HUES48 (cell line): Measurements from ENCODE around the gene MMP14.
A peak's percentile ranks its signal among the peaks of the same experiment; 100 is the strongest.
"Not testable (repeated sequence)": the region's sequence is repeated elsewhere in the genome, so short reads cannot be mapped to it uniquely, and the experiment has no call there.

Experiments used
- H3K27ac ChIP-seq: one replicate; pipeline ENCODE4 v1.7.0; 2013; ENCODE audit warnings: low read depth, low read length, inconsistent platforms
- H3K27me3 ChIP-seq: 2 replicates; pipeline ENCODE4 v1.6.1; 2013; ENCODE audit warnings: mild to moderate bottlenecking, low read length; ENCODE audit not compliant: control insufficient read depth, insufficient read depth
- H3K36me3 ChIP-seq: 2 replicates; pipeline ENCODE4 v1.6.1; 2013; ENCODE audit warnings: low read length; ENCODE audit not compliant: control insufficient read depth, insufficient read depth
- H3K4me1 ChIP-seq: 2 replicates; pipeline ENCODE4 v1.6.1; 2013; ENCODE audit warnings: mild to moderate bottlenecking, low read length; ENCODE audit not compliant: control insufficient read depth, insufficient read depth
- H3K4me3 ChIP-seq: 2 replicates; pipeline ENCODE4 v1.5.1; 2013; ENCODE audit warnings: mild to moderate bottlenecking, low read depth, low read length
- H3K9ac ChIP-seq: 2 replicates; pipeline ENCODE4 v1.6.1; 2013; ENCODE audit warnings: mild to moderate bottlenecking, low read depth, low read length, moderate library complexity
- H3K9me3 ChIP-seq: 2 replicates; pipeline ENCODE4 v1.6.1; 2013; ENCODE audit warnings: low read length; ENCODE audit not compliant: control insufficient read depth, insufficient read depth

The MMP14 gene

DNA sequence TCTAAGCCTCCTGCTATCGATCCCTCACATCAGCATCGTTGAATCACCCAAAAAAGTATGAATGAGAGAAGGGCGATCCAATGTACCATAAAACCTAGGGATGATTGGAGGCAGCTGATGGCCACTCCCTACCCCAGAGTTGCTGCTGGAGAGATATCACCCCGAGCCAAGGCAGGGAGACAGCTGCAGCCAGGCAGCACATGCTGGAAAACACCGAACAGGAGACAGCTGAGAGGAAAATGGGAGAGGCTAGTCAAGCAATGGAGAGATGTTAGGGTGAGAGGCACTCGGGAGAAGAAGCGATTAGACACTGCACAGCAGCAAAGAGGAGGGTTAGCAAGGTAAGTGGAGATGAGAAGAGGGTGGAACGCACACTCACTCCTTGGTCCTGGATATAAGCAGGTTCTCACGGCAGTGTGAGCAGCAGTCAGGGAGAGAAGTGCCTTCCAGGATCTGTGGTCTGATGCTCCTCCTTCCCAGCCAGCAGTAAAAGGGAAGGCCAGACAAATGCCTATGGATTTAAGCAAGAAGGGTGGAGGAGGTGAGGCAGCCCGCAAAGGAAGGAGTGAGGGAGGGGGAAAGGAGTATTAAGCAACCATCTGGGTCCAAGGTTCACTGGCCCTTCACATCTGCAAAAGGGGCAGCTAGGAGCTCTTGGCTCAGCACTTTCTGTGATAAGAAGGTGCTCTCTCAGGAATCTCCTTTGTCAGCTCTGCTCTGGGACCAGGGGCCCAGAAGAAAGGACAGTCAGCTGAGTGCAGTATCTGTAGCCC is 21.3 kb upstream of the MMP14 start, which contains the start of gene SLC7A7:
Gene SLC7A7, minus strand, starts transcription at position 495 of the 773 bp plus-strand sequence. CDS start 2,037 bp downstream, outside the sequence.
- no peaks in the 10 kb centered on the region for H3K9me3 ChIP-seq
- H3K4me1 ChIP-seq = peaks cover 28% of the 10 kb centered on the region
- no peaks in the 10 kb centered on the region for H3K36me3 ChIP-seq
- no peak within 1 kb of the TSS for H3K4me3 ChIP-seq
- H3K27me3 ChIP-seq = no peaks in the 10 kb centered on the region
- H3K9ac ChIP-seq = peak within 1 kb of the TSS; percentile 7; the same call in 1 of the 2 replicates
- H3K27ac ChIP-seq = peak within 1 kb of the TSS; percentile 60

DNA sequence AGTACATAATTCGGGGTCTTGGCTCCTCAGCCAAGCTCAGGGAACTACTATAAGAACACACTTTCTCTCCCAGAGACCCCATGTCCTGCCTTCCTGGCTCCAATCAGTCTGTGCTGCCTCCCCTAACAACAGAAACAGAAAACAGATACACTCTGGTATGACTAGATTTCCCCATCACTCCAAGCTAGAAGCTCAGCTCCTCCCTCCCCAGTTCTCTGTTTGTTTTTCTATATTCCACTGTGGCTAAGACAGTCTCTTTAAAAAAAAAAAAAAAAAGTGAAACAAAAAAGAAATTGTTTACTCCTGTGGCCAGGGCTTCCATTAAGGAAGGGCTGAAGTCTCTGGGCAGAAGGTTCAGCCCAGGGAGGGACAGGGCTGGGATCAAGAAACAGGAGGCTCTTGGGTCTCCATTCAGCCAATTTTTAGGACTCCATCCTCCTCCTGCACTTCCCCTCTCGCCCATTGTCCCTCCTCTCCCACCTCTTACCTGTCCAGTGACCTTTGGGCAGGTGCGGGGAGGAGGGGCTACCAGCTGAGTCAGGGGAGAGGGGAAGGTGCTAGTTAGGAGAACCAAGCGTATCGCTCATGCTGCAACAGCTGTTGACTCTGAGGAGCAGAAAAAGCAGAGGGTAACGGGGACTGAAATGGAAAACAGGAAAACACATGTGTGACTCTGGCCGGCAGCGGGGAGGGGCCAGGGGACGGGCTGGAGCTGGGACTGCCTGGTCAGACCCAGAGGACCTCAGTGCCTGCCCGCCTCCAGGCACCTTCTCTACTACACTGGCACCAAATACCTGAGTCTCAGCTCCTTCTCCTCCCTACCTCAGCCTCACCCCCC is 17.0 kb upstream of the MMP14 start:
- no peaks in the 10 kb centered on the region for H3K36me3 ChIP-seq
- peaks cover 44% of the 10 kb centered on the region for H3K4me1 ChIP-seq
- H3K9me3 ChIP-seq = no peaks in the 10 kb centered on the region
- no peak overlapping the region for H3K9ac ChIP-seq
- peak overlapping the region; percentile 48 for H3K27ac ChIP-seq
- peak overlapping the region; percentile 45 for H3K4me3 ChIP-seq
- 0 out of 2 replicates have a peak, but pooled peaks cover 5% of the 10 kb centered on the region for H3K27me3 ChIP-seq

DNA sequence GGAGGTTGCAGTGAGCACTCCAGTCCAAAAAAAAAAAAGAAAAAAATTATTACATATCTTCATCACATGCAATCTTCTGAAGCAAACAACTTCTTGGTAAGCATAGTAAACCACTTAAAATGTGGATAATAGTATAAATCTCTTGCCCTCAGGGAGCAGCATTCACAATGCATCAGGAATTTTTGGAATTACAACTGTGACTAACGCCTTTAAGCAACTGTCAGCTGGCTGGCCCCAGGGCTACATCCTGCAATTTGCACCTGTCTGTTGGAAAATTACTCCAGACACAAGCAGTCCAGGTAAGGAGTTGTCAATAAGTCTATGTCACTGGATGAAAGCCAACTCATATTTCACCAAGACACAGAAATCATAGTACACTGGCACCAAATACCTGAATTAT is 15.7 kb upstream of the MMP14 start:
- H3K27me3 ChIP-seq = 0 out of 2 replicates have a peak, but pooled peaks cover 5% of the 10 kb centered on the region
- peak overlapping the region; percentile 94 for H3K27ac ChIP-seq
- peaks cover 41% of the 10 kb centered on the region for H3K4me1 ChIP-seq
- H3K4me3 ChIP-seq = peak overlapping the region; percentile 84; the same call in 1 of the 2 replicates
- H3K9me3 ChIP-seq = no peaks in the 10 kb centered on the region
- H3K36me3 ChIP-seq = no peaks in the 10 kb centered on the region
- no peak overlapping the region for H3K9ac ChIP-seq

DNA sequence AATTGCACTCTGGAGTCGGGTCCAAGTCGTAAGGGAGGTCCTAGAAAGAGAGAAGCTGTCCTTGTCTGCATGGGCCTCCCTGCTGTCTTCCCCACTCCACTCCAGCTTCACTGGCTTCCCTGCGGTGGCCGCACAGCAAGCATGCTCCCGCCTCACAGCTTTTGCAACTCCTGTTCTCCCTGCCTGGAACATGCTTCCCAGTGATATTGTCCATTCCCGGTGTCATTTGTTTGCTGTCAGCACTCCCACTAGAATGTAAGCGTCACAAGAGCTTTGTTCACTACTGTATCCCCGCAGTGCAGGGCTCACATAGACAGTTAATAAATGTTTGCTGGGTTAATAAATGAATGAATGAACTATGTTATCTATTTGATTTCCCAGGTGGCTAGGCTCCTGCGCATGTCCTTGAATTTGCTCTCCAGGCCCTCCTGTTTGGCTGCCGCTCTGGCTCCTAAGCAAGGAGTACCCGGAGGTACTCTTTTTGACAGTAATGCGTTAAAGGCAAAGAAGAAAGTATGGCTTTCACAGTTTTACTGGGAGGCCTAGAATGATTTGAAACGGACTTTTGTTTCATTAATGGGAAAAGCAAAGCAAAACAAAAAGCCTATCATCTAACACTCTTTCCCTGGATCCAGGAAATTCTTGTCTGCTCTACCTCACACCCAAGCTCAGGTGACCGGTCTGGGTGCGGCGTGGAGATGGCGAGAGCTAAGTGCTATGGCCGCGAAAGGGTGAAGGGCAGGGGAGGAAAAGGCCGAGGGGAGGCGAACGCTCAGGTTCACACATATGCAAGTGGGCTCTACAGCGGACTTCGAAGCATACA is 15.0 kb upstream of the MMP14 start:
- Histone ChIP-seq H3K4me1 (peaks cover 39% of the 10 kb centered on the region), H3K9ac (peak overlapping the region; percentile 87), H3K36me3 (no peaks in the 10 kb centered on the region), H3K27me3 (0 out of 2 replicates have a peak, but pooled peaks cover 5% of the 10 kb centered on the region), H3K27ac (peak overlapping the region; percentile 94), H3K4me3 (peak overlapping the region; percentile 84), H3K9me3 (no peaks in the 10 kb centered on the region)

DNA sequence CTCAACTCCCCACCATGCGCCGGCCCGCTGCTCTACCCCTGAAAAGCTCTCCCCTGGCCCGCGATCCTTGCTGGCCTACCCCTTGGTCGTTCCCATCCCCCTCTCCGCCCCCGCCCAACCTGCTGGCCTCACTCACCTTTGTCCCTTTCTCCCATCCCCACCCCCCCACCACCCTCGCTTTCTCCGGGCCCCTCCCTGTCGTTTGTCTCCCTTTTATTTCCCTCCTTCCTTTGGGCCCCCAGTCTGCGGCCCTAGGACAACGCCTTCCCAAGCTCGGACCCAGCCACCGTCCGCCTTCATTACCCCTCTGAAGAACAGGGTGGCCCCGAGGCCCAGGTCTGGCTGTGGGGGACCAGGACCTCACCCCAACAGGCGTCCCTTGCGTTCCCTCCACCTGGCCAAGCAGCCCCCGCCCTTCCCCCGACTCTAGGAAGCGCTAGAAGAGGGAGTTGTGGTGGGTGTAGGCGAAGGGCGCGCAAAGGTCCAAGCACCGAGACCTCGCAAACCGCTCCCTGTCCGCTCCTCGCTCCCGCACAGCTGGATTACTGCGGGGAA is 14.3 kb upstream of the MMP14 start:
- peak overlapping the region; percentile 87 for H3K9ac ChIP-seq
- no peaks in the 10 kb centered on the region for H3K9me3 ChIP-seq
- peak overlapping the region; percentile 84 for H3K4me3 ChIP-seq
- H3K27me3 ChIP-seq = 0 out of 2 replicates have a peak, but pooled peaks cover 5% of the 10 kb centered on the region
- peak overlapping the region; percentile 94 for H3K27ac ChIP-seq
- no peaks in the 10 kb centered on the region for H3K36me3 ChIP-seq
- H3K4me1 ChIP-seq = peaks cover 39% of the 10 kb centered on the region

DNA sequence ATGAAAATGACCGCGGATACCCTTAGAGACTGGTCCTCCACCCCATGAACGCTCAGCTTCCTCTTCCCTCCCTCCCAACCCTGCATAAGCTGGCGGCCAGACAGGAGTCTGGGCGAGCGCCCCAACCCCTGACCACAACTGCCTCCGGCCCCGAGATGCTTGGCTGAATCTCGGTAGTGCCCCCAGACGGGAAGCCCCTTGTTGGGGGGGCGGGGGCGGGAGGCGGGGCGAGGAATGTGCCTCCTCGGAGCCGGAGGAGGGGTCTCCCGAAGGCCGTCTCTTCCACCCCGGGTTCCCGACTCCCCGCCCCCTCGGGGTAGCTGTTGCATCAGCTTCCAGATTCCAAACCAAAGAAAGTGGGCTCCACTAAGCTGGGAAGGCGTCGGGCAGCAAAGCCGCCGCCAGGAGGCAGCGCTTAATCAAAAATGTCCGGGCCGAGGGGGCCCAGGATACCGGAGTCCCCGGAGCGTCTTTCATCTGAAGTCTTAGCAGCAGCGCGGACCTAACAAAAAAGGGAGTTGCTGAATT is 13.8 kb upstream of the MMP14 start:
- Histone ChIP-seq H3K9me3 (no peaks in the 10 kb centered on the region), H3K36me3 (no peaks in the 10 kb centered on the region), H3K27me3 (0 out of 2 replicates have a peak, but pooled peaks cover 5% of the 10 kb centered on the region), H3K27ac (peak overlapping the region; percentile 94), H3K4me1 (peaks cover 39% of the 10 kb centered on the region), H3K4me3 (peak overlapping the region; percentile 84), H3K9ac (peak overlapping the region; percentile 87)

DNA sequence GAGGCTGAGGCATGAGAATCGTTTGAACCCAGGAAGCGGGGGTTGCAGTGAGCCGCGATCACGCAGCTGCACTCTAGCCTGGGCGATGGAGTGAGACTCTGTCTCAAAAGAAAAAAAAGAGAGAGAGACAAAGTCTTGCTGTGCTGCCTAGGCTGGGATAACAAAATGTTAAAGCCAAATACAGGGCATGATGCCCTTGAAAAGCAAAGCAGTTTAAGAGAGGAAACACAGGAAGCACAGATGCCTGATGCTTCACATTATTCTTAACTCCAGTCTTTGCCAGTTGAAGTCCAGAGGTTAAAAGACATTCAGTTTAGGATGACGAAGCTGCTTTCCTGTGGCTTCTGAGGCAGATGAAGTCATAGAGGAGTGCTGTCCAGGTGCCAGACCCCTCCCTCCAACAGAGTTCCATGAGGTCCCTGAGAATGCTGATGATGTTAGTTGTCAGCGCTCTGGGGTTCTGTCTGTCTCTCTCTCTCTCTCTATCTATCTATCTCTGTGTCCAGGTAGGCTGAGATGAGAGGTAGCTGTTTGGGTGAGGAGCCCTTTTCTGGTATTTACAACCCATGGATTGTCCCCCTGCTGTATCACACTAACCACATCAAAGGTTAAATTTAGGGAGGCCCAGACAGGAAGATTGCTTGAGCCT is 11.6 kb upstream of the MMP14 start:
- Histone ChIP-seq H3K27me3 (0 out of 2 replicates have a peak, but pooled peaks cover 5% of the 10 kb centered on the region), H3K9me3 (no peaks in the 10 kb centered on the region), H3K9ac (no peak overlapping the region), H3K4me1 (peaks cover 29% of the 10 kb centered on the region), H3K27ac (no peak overlapping the region), H3K36me3 (no peaks in the 10 kb centered on the region), H3K4me3 (no peak overlapping the region)

DNA sequence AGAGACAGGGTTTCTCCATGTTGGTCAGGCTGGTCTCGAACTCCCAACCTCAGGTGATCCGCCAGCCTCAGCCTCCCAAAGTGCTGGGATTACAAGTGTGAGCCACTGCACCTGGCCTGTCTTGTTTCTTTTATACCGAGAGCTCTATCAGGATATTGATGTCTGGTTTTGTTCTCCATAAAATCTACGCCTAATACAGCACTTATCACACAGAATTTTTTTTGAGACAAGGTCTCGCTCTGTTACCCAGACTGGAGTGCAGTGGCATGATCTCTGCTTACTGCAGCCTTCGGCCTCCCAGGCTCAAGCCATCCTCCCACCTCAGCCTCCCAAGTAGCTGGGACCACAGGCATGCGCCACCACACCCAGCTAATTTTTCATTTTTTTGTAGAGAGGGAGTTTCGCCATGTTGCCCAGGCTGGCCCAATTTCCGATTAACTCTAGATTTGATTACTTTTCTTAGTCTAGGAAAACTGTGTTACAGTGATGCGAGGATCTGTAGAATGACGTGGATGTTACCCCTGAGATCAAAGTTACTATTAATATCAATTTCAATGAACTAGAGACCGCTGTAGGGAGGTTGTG is 7.2 kb upstream of the MMP14 start:
- peak overlapping the region; percentile 81 for H3K27ac ChIP-seq
- H3K4me3 ChIP-seq = peak overlapping the region; percentile 89
- H3K4me1 ChIP-seq = peaks cover 11% of the 10 kb centered on the region
- H3K36me3 ChIP-seq = peaks cover 23% of the 10 kb centered on the region
- H3K9me3 ChIP-seq, H3K27me3 ChIP-seq: not testable (repeated sequence)
- H3K9ac ChIP-seq = peak overlapping the region; percentile 75

DNA sequence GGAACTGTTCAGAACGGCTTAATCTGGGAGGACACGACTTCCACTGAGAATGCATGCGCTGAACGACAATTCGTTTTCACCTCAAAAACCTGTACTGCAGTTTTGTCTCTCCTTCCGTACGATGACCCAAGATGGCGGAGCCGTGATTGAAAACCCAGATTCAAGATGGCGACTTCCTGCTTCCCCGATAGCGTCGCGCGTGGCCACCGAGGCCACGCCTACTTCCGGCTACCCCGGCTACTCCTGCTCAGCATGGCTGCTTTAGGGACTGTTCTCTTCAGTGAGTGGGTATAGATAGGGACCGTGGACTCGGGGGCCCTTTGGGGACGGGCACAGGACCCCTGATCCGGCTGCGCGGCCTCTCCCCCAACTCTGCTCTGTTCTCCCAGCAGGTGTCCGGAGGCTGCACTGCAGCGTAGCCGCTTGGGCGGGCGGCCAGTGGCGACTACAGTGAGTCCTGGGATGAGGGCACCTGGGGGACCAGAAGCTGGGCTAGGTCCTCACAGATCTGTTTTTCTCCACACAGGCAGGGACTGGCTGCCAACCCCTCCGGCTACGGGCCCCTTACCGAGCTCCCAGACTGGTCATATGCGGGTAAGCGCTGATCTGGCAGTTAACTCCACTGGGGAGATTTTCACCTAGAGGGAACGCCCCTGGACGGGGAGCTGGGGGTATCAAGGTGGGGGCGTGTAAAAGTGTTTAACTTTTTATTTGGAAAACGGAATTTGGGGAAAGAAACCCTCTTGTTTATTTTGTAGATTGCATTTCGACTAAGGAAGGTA is 6.5 kb upstream of the MMP14 start, which contains the start of gene MRPL52:
Gene MRPL52, plus strand, starts transcription at position 227 of the 782 bp plus-strand sequence. Its CDS starts 26 bp downstream, at position 253.
- Histone ChIP-seq H3K36me3 (peaks cover 28% of the 10 kb centered on the region), H3K27me3 (no peaks in the 10 kb centered on the region), H3K9me3 (no peaks in the 10 kb centered on the region), H3K27ac (peak within 1 kb of the TSS; percentile 81), H3K4me1 (peaks cover 9% of the 10 kb centered on the region), H3K4me3 (peak within 1 kb of the TSS; percentile 89), H3K9ac (peak within 1 kb of the TSS; percentile 75)
